NCI-H187 treated with DMSO at 0.1 percent for 48 hours (cell line): Measurements from ENCODE around the gene SFMBT1.
"Not testable (repeated sequence)": the region's sequence is repeated elsewhere in the genome, so short reads cannot be mapped to it uniquely, and the experiment has no call there.

Experiments
- DNase-seq: peaks from one replicate; lab custom pipeline; 2025; lab: John Stamatoyannopoulos, UW

The SFMBT1 gene

GRCh38 chr3:53072653-53073552, 27.0 kb upstream of the SFMBT1 start:
- DNase-seq = no peak

- DNase-seq = no peak
Measured at GRCh38 chr3:53071882-53072431, 26.1 kb upstream of the SFMBT1 start.

- DNase-seq = no peak
Measured at GRCh38 chr3:53069422-53070068, 23.7 kb upstream of the SFMBT1 start.

- no peak for DNase-seq
Measured at GRCh38 chr3:53068176-53068575, 22.3 kb upstream of the SFMBT1 start.

GRCh38 chr3:53067567-53067966, 21.7 kb upstream of the SFMBT1 start:
- DNase-seq = no peak

- no peak for DNase-seq
Measured at GRCh38 chr3:53065841-53066480, 20.1 kb upstream of the SFMBT1 start.

GRCh38 chr3:53062905-53063304, 17.0 kb upstream of the SFMBT1 start:
- DNase-seq = no peak

- no peak for DNase-seq
Measured at GRCh38 chr3:53056442-53056841, 10.6 kb upstream of the SFMBT1 start.

GRCh38 chr3:53054233-53054632, 8.4 kb upstream of the SFMBT1 start:
- not testable (repeated sequence) for DNase-seq

- no peak for DNase-seq
Measured at GRCh38 chr3:53051929-53052328, 6.1 kb upstream of the SFMBT1 start.

GRCh38 chr3:53049987-53050386, 4.1 kb upstream of the SFMBT1 start:
- DNase-seq = no peak

GRCh38 chr3:53046171-53047170, 598 bp upstream of the SFMBT1 start:
- no peak for DNase-seq

- DNase-seq = no peak
Measured at GRCh38 chr3:53044711-53045517, 959 bp downstream of the SFMBT1 start.

GRCh38 chr3:53044371-53044710, 1.5 kb downstream of the SFMBT1 start:
- no peak for DNase-seq

GRCh38 chr3:53043738-53044137, 2.1 kb downstream of the SFMBT1 start:
- no peak for DNase-seq

GRCh38 chr3:53042651-53043050, 3.2 kb downstream of the SFMBT1 start:
- no peak for DNase-seq

- DNase-seq = no peak
Measured at GRCh38 chr3:53040351-53040820, 5.5 kb downstream of the SFMBT1 start.

- DNase-seq = no peak
Measured at GRCh38 chr3:53039376-53039752, 6.5 kb downstream of the SFMBT1 start.

- no peak for DNase-seq
Measured at GRCh38 chr3:53038679-53039375, 7.0 kb downstream of the SFMBT1 start.
